Astrocyte of the hippocampus (primary cell): Measurements from ENCODE around the gene NUTM1.

ENCODE experiments used
- DNase-seq: peaks from one replicate; pipeline ENCODE4 v3.0.0; 2011; ENCODE audit warnings: low read depth, low spot score

The NUTM1 gene, protein sequence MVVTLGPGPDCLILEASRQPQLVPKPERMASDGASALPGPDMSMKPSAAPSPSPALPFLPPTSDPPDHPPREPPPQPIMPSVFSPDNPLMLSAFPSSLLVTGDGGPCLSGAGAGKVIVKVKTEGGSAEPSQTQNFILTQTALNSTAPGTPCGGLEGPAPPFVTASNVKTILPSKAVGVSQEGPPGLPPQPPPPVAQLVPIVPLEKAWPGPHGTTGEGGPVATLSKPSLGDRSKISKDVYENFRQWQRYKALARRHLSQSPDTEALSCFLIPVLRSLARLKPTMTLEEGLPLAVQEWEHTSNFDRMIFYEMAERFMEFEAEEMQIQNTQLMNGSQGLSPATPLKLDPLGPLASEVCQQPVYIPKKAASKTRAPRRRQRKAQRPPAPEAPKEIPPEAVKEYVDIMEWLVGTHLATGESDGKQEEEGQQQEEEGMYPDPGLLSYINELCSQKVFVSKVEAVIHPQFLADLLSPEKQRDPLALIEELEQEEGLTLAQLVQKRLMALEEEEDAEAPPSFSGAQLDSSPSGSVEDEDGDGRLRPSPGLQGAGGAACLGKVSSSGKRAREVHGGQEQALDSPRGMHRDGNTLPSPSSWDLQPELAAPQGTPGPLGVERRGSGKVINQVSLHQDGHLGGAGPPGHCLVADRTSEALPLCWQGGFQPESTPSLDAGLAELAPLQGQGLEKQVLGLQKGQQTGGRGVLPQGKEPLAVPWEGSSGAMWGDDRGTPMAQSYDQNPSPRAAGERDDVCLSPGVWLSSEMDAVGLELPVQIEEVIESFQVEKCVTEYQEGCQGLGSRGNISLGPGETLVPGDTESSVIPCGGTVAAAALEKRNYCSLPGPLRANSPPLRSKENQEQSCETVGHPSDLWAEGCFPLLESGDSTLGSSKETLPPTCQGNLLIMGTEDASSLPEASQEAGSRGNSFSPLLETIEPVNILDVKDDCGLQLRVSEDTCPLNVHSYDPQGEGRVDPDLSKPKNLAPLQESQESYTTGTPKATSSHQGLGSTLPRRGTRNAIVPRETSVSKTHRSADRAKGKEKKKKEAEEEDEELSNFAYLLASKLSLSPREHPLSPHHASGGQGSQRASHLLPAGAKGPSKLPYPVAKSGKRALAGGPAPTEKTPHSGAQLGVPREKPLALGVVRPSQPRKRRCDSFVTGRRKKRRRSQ

DNA sequence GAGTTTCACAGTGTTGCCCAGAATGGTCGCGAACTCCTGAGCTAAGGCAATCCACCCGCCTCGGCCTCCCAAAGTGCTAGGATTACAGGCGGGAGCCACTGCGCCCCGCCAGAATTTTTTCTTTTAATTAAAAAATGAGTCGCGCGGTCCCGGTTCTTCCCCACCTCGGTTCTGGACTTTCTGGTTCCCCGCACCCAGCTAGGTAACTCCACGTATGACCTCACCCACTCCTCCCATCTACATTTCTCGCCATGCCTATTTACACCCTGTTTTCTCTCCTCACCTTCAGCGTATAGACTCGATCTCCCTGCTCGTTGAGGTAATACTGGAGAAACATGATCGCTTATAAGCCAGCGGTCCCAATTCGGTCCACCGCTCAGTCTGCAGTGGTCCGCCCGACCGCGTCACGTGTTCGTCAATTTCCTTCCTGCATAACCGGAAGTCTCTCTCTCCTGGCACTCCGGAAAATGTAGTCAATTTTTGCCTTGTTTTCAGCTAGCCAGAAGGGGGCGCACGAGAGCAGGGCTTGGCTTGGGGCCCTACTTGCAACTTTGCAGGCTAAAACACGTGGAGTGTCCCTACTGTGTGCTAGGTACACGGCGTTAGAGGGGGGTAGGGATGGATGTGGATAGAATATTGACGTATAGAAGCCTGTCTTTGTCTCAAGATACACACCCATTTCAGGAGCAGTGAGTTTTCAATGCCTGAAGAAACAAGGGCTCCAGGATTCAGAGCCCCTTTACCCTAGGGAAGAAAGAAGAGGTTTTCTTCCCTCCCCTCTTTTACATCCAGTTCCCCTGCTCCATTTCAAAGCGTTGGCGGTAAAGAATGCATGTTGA lies at the start of gene NUTM1, which contains the start of gene NOP10:
NUTM1 (plus strand) TSS at position 579 of the 839 bp plus-strand sequence. CDS start 382 bp downstream, outside the sequence.
NOP10 (minus strand) TSS at position 400 of the 839 bp plus-strand sequence; CDS start at position 337, 63 bp downstream.
- peak; percentile 95 for DNase-seq

DNA sequence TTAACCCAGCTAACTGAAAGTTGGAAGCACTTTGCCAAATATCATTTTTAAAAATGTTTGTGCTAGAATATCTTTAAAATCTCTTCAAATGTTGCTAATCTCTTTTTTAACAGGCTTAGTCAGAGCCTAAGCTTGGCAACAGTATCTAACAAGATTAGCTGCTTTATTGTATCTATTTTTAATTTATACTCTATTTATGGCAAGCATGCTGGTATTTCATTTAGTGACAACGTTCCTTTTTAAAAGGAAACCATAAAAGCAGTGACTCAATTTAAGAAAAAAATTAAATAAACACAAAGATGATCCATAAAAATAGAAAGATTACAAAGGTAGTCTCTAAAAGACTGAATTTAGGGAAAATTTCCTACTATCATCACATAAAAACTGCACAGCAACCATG lies 46.1 kb upstream of the NUTM1 start:
- no peak for DNase-seq

DNA sequence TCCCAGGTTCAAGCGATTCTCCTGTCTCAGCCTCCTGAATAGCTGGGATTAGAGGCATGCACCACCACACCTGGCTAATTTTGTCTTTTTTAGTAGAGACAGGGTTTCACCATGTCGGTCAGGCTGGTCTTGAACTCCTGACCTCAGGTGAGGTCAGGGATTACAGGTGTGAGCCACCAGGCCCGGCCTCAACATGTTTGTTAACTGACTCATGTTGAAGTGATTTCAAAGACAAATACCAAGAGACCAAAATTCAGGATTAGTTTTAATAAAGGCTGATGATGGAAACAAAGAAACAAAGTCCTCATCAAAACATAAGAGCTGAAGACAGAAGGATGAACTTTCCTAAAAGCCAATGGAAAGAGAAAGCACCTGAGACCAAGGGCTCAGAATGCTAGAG lies 42.1 kb upstream of the NUTM1 start:
- no peak for DNase-seq

DNA sequence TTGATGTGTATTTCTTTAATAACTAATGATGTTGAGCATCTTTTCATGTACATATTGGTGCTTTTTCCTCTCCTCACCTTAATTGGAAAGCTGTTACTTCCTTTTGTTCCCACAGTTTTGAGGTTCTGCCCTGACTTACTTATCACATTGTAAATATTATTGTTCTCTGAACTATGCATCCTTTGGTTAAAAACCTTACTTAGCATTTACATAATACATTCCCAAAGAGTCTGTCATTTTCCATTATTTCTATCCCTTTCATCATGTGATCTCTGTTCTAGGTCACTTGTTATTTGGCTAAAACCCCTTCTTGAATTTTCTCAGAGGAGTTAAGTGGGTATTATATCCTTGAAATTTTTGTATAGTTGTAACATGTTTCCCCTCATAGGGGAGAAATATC lies 38.5 kb upstream of the NUTM1 start:
- DNase-seq: peak; percentile 56

DNA sequence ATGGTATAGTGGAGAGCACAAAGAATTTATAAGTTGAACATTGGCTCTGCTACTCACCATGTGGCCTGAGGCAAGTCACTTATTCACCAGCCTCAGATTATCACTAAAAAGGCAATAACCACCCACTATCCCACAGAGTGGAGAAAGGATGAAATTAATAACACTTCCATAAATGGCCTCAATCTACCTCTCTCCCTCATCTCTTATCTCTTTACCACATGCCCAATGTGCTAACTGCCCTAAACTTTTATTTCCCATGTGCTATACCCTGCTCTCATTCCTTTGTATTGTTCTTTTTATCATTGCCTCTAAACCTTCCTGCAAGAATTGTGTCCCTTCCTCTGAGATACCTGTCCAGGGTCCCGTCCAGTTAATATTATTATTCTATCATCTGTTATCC lies 31.6 kb upstream of the NUTM1 start:
- DNase-seq: no peak

DNA sequence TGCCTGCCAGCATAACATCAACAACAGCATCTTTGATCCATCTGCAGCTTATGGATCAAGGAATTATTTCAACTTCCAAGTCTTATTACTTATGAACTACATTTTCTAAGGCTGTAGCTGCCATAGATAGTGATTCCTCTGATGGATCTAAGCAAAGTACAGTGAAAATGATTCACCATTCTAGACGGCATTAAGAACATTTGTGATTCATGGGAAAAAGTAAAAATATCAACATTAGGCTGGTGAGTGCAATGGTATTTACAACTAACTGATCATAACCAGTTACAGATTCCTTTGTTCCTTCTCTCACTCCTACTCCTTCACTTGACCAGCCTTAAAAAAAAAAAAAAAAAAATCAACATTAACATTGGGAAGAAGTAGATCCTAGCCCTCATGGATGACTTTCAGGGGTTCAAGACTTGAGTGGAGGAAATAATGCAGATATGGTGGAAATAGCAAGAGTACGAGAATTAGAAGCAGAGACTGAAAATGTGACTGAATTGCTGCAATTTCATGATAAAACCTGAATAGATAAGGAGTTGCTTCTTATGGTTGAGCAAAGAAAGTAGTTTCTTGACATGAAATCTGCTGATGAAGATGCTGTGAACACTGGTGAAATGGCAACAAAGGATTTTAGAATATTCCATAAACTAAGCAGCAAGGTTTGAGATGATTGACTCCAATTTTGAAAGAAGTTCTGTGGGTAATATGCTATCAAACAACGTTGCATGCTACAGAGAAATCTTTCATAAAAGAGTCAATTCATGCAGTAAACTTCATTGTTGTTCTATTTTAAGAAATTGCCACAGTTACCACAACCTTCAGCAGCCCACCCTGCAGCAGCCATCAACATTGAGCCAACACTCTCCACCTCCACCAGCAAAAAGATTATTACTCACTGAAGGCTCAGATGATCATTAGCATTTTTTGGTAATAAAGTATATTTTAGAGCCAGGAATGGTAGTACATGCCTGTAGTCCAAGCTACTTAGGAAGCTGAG lies 28.3 kb upstream of the NUTM1 start:
- DNase-seq: no peak

DNA sequence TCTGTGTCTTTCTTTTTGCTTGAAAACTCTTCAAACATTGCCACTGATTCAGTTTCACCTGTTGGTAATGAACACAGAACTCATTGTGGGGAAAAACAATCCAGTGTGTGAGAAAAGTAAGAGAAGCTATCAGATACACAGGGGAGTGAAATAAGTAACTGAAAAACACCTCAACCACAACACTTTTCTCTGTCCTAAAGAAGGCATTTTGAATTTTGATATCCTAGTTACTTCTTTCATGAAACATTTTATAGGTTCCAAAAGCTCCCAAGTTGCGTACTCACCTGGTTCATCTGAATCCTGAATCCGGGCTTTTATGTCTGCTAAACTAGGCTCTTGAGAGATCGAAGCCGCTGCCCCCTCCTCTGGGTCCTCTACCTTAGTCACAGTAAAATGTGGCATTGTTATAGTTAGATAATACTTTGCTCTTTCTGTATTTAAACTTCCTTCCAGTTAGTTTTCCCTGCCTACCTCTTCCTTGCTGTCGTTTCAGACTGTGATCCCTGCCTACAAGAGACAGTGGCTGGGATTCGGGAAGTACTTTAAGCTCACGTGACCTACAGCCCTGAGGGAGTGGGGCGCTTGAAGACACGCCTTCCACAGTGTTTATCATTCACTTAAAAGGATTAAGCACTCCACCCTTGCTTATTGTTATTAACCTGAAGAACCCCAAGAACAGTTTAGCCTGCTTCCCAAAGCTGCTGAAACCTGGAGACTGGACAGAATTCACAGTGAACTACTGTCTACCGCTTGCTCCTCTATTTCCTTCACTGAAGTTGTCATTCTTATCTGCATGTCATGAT lies 24.6 kb upstream of the NUTM1 start:
- DNase-seq: peak; percentile 51

DNA sequence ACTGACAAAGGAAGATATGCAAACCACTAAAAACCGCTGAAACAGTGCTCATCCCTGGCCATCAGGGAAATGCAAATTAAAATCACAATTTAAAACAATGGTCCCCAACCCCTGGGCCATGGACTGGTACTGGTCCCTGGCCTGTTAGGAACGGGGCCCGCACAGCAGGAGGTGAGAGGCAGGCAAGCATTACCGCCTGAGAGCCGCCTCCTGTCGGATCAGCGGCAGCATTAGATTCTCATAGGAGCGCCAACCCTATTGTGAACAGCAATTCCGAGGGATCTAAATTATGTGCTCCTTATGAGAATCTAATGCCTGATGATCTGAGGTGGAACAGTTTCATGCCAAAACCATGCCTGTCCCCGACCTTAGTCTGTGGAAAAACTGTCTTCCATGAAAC lies 19.9 kb upstream of the NUTM1 start:
- DNase-seq: no peak

DNA sequence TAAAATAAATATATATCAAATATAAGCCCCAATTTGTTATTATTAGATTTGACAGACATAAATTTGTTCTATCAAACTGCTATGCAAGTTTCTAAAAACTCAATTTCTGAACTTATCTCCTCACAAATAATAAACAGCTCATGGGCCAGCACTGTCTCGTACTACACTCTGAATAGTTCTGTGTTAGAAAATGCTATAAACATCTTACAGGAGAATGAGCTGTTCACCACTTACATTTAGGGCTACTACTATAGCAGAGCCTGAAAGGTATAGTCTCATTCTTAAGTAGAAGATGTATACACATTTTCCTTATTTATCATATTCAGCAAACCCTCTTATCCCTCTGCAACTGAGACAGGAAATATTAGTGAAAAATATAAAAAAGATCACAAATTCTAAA lies 18.2 kb upstream of the NUTM1 start:
- DNase-seq: no peak

DNA sequence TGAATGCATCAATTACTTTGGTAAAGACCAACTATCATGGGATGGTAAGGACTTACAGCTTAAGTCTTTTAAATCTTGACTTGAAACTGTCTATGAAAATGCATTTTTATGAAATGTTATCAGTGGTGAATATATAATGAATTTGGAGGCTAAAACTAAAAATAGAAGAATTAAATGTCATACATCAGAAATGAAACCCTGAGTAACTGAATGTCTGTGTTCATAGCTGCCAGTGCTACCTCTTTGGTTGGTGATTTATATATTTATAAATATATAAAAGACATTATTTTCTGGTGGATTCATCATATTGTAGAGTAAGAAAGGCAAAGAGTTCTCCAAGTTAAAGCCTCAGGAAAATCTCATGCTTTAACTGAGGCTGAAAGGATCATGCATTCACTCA lies 17.7 kb upstream of the NUTM1 start:
- DNase-seq: no peak

DNA sequence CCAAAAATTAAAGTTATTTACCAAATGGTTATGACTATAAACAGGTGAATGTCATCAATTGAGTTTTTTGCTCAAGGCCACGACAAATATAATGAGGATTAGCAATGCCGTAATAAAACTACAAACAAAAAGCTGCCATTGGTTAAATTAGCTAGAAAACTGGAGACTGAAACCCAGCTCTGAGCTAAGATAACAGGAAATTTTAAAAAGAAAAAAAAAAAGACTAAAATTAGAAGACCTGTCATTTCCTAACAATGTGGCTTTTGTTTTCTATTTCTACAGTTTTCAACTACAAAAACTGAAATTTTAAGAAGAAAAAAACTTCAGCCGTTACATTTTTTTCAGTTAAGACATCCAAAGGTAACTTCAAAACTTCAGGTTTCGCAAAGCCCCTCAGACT lies 15.2 kb upstream of the NUTM1 start:
- DNase-seq: no peak

DNA sequence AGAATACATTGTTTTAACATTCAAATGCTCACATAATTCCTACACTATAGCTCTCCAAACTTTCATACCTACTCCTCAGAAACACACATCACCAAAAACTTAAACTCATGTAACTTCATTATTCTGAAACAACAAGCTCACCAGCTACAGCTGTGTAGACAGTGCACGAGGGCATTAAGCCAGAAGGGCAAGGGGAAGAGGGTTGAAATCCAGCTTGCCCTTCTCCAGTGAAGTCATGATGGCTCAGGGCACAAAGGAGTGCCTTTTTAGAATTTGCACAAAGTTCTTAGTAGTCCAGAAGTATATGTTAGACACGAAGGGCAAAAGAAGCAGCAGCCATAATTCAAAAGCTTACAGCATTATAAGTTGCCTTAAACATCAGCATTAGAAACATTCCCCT lies 14.1 kb upstream of the NUTM1 start:
- no peak for DNase-seq

DNA sequence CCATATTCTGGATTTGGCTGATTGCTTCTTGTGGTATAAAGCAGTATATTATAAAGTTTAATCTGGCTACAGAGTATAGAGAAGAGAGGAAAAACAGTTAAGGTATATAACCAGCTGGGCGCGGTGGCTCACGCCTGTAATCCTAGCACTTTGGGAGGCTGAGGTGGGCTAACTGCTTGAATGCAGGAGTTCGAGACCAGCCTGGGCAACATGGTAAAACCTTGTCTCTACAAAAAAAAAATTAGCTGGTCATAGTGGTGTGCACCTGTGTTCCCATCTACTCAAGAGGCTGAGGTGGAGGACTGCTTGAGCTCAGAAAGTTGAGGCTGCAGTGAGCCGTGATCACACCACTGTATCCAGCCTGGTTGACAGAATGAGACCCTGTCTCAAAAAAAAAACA lies 12.8 kb upstream of the NUTM1 start:
- no peak for DNase-seq

DNA sequence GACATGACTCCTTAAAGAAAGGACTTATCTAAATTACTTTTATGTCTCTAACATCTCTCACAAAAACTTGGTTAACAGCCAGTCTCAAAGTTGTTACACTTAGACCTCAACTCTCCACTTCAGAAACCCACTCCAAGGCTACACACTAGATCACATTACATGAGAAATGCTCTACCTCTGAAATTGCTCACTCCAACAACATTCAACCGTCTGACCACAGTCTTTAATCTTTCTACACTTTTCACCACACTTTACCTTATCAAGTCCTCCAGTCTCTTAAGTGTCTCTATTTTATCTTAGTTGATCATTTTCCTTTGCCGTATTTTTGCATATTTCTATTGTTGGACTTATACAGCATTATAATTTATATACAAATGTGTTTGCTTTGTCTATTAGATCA lies 11.3 kb upstream of the NUTM1 start:
- peak; percentile 44 for DNase-seq

DNA sequence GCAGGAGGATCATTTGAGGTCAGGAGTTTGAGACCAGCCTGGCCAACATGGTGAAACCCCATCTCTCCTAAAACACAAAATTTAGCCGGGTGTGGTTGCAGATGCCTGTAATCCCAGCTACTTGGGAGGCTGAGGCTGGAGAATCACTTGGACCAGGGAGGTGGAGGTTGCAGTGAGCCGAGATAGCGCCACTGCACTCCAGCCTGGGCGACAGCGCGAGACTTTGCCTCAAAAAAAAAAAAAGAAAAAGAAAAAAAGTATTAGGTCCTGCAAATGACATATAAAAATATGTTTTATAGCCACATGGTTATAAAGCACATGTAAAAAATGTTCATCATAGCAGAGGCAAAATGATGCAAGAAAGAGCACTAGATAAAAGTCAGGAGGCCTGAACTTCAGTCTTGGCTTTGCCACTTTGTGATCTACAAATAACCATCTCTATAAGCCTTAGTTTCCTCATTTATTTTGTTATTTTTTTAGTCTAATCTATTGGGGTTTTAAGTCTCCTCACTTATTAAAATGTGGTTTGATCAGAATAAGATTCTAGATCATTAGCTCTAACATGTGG lies 10.5 kb upstream of the NUTM1 start:
- DNase-seq: no peak

DNA sequence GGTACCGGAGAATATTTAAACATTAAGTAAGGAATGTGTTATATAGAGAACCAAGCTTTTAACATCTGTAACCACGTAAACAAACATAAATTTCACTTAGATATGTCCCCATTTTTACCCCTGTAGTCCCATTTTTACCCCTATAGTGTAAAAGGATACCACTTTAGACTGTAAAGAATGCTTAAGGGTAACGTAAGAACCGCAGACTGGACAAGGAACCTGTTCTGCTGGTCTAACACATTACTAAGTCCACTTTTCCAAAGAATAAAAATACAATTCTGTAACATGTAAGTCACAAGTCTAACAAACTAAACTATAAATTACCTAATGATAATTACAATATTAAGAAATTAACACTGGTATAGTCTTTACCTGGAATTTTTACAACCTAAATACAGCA lies 8.4 kb upstream of the NUTM1 start:
- DNase-seq: no peak

DNA sequence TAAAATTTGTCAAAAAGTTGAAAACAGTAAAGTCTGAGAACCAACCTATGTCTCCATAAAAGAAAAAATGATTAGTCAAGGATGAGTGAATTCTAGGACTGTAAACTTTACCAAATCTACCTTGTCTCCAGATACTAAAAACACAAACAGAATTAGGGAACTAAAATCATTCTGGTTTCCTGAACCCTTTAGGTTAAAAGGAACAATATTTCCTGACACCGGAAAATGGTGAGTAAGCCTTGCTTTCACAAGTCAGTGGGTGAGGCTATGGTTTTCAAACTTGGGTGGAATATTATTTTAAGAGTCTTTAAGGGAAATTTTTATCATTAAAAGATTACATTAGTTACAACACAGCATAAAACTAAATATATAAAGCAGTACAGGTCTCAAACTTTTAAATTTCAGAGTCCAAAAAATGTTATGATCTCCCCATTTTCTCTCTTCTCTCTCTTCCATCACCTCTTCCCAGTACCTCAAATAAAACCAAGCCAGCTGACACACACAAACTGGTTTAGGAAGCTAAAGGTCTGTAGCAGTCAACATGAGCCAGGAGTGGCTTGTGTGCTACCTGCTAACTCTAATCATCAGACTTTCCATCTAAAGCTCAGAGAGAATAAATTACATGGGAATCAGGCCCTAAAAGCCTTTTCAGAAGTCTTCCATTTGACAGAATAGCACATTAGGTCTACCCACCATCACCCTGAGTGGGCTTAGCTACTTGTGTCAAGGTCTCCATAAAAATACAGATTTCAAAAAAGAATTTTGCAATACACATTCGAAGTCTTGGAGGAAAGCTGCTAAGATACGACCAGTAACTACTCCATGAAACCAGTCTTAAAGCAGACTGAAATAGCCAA lies 7.7 kb upstream of the NUTM1 start:
- DNase-seq: no peak
